Measurements from ENCODE around the gene FXYD5.
"Not testable (repeated sequence)": the region's sequence is repeated elsewhere in the genome, so short reads cannot be mapped to it uniquely, and the experiment has no call there.

The FXYD5 gene

DNA sequence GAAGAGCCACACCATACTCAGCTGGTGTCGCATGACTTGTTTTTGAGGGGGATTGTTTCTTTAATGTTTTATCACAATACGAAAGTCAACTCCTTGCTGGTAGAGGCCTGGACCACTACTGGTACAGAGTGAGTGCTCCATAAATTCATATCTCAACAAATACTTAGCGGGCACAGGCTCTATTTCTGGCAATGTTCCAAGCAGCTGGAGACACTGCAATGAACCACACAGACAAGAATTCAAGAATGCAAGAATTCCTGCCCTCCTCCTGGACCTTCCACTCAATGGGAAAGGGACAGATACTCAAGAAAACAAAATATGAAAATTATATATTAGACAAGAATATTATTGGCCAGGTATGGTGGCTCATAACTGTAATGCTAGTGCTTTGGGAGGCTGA, 5.1 kb upstream of the FXYD5 start:
- H3K27ac ChIP-seq (replicated peaks) = no peak overlapping the region
- no peak for DNase-seq (ENCODE audit: low read depth in 1 of 2, low spot score in 1 of 2)
- no peaks in the 10 kb centered on the region for H3K27me3 ChIP-seq (ENCODE audit: insufficient read depth, poor library complexity, severe bottlenecking)
- H3K4me3 ChIP-seq (replicated peaks; ENCODE audit: insufficient read depth, low read length) = no peak overlapping the region
- TF ChIP-seq, protein P1, sequence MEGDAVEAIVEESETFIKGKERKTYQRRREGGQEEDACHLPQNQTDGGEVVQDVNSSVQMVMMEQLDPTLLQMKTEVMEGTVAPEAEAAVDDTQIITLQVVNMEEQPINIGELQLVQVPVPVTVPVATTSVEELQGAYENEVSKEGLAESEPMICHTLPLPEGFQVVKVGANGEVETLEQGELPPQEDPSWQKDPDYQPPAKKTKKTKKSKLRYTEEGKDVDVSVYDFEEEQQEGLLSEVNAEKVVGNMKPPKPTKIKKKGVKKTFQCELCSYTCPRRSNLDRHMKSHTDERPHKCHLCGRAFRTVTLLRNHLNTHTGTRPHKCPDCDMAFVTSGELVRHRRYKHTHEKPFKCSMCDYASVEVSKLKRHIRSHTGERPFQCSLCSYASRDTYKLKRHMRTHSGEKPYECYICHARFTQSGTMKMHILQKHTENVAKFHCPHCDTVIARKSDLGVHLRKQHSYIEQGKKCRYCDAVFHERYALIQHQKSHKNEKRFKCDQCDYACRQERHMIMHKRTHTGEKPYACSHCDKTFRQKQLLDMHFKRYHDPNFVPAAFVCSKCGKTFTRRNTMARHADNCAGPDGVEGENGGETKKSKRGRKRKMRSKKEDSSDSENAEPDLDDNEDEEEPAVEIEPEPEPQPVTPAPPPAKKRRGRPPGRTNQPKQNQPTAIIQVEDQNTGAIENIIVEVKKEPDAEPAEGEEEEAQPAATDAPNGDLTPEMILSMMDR (IDR thresholded peaks at IDR 0.05; ENCODE audit: insufficient read depth, low read length) = no peak
- TF ChIP-seq SPI1 (IDR thresholded peaks at IDR 0.05; ENCODE audit: borderline replicate concordance, low read depth) (no peak), GABPA (IDR thresholded peaks at IDR 0.05; ENCODE audit: low read depth) (no peak), POLR2AphosphoS5 (IDR thresholded peaks at IDR 0.05; ENCODE audit: low read depth) (no peak)
- TF ChIP-seq, protein P2, sequence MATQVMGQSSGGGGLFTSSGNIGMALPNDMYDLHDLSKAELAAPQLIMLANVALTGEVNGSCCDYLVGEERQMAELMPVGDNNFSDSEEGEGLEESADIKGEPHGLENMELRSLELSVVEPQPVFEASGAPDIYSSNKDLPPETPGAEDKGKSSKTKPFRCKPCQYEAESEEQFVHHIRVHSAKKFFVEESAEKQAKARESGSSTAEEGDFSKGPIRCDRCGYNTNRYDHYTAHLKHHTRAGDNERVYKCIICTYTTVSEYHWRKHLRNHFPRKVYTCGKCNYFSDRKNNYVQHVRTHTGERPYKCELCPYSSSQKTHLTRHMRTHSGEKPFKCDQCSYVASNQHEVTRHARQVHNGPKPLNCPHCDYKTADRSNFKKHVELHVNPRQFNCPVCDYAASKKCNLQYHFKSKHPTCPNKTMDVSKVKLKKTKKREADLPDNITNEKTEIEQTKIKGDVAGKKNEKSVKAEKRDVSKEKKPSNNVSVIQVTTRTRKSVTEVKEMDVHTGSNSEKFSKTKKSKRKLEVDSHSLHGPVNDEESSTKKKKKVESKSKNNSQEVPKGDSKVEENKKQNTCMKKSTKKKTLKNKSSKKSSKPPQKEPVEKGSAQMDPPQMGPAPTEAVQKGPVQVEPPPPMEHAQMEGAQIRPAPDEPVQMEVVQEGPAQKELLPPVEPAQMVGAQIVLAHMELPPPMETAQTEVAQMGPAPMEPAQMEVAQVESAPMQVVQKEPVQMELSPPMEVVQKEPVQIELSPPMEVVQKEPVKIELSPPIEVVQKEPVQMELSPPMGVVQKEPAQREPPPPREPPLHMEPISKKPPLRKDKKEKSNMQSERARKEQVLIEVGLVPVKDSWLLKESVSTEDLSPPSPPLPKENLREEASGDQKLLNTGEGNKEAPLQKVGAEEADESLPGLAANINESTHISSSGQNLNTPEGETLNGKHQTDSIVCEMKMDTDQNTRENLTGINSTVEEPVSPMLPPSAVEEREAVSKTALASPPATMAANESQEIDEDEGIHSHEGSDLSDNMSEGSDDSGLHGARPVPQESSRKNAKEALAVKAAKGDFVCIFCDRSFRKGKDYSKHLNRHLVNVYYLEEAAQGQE (IDR thresholded peaks at IDR 0.05; ENCODE audit: insufficient replicate concordance, low read depth) = no peak

DNA sequence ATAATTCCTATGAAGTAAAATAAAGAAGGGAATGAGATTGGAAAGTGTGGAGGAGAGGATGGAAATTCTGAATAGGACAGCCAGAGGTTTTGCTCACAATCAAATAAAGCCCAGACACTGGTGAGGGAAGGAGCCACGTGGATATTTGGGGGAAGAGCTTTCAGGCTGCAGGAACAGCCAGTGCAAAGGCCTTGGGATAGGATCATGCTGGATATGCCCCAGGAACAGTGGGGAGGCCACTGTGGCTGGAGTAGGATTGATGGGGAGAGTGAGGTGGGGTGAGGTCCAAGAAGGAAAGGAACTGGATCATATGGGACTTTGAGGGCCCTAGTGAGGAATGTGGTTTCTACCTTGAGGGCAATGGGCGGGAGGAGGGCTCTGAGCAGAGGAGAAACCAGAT, 4.1 kb upstream of the FXYD5 start:
- Histone ChIP-seq H3K27ac (replicated peaks) (no peak overlapping the region), H3K4me3 (replicated peaks; ENCODE audit: insufficient read depth, low read length) (no peak overlapping the region), H3K27me3 (ENCODE audit: insufficient read depth, poor library complexity, severe bottlenecking) (no peaks in the 10 kb centered on the region)
- DNase-seq (ENCODE audit: low read depth in 1 of 2, low spot score in 1 of 2) = no peak
- TF ChIP-seq, protein P1 (IDR thresholded peaks at IDR 0.05; ENCODE audit: insufficient read depth, low read length) = no peak
- TF ChIP-seq, protein P2 (IDR thresholded peaks at IDR 0.05; ENCODE audit: insufficient replicate concordance, low read depth) = no peak
- TF ChIP-seq GABPA (IDR thresholded peaks at IDR 0.05; ENCODE audit: low read depth) = no peak
- TF ChIP-seq POLR2AphosphoS5 (IDR thresholded peaks at IDR 0.05; ENCODE audit: low read depth) = no peak
- no peak for TF ChIP-seq SPI1 (IDR thresholded peaks at IDR 0.05; ENCODE audit: borderline replicate concordance, low read depth)

DNA sequence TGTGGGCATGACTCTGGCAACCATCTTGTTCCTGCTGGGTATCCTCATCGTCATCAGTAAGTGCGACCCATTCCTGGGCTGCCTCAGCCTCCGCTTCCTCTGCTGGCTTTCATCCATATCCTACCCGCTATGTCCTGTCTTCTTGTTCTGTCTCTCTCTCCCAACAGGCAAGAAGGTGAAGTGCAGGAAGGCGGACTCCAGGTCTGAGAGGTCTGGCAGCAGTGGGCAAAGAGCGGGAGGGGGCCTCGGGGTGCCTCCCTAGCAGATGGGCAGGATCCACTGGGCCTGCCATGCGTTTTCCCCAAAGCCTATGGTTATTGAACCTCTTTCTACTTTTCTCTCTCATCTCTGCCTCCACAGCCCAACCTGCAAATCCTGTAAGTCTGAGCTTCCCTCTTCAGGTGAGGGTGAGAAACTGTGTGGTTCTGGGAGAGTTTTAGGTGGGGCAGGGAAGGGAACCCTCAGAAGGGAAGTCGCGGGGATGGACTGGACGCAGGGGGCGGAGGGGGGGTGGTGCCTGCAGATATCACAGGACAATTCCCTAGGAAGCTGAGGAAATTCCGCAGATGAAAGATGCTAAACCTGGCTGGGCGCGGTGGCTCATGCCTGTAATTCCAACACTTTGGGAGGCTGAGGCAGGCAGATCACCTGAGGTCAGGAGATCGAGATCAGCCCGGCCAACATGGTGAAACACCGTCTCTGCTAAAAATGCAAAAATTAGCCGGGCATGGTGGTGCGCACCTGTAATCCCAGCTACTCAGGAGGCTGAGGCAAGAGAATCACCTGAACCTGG, 3.1 kb upstream of the FXYD5 start:
- no peak for DNase-seq (ENCODE audit: low read depth in 1 of 2, low spot score in 1 of 2)

DNA sequence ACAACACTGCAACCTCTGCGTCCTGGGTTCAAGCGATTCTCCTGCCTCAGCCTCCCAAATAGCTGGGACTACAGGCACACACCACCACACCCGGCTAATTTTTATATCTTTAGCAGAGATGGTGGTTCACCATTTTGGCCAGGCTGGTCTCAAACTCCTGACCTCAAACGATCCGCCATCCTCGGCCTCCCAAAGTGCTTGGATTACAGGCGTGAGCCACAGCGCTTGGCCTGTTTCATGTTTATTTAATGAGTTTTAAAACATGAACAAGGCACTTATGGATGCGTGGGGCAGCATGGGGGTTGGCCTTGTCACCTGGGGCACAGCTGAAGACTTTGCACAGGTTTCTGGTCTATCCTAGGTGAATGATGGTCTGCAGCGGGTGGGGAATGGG, 1.4 kb upstream of the FXYD5 start:
- not testable (repeated sequence) for DNase-seq (ENCODE audit: low read depth in 1 of 2, low spot score in 1 of 2); H3K27me3 ChIP-seq (ENCODE audit: insufficient read depth, poor library complexity, severe bottlenecking); H3K27ac ChIP-seq (replicated peaks); H3K4me3 ChIP-seq (replicated peaks; ENCODE audit: insufficient read depth, low read length)

More for the DNA sequence above, 3.1 kb upstream of the FXYD5 start:
- TF ChIP-seq POLR2AphosphoS5 (IDR thresholded peaks at IDR 0.05; ENCODE audit: low read depth) = no peak
- no peaks in the 10 kb centered on the region for H3K27me3 ChIP-seq (ENCODE audit: insufficient read depth, poor library complexity, severe bottlenecking)
- no peak overlapping the region for H3K27ac ChIP-seq (replicated peaks)
- no peak overlapping the region for H3K4me3 ChIP-seq (replicated peaks; ENCODE audit: insufficient read depth, low read length)
